Neural cell (in vitro differentiated cells): ENCODE measurements around the gene GRID1. TPM values are rescaled to one million over a fixed set of nuclear protein-coding genes. Genes with fewer than 3 reads are reported as not detected.

Source experiments
- H2AFZ ChIP-seq: fragments of 200-600, 300-800 bp; sonication (generic), shearing (Covaris generic); 2 replicates; pipeline ENCODE4 v1.6.0; 2014; ENCODE audit warnings: low read depth, mild to moderate bottlenecking, antibody characterized with exemption, low read length, moderate library complexity
- H3F3A ChIP-seq: fragments of 200-600 bp; shearing (Covaris generic); 2 replicates; pipeline ENCODE4 v1.6.1; 2016; ENCODE audit warnings: mild to moderate bottlenecking, moderate library complexity, mixed read lengths, antibody characterized with exemption, low read length; ENCODE audit not compliant: insufficient read depth, poor library complexity, severe bottlenecking
- H3K27ac ChIP-seq: fragments of 200-600, 300-800 bp; sonication (generic), shearing (Covaris generic); 2 replicates; pipeline ENCODE4 v1.5.1; 2014; ENCODE audit warnings: mild to moderate bottlenecking, low read length, moderate library complexity
- H3K27me3 ChIP-seq: fragments of 300-800, 200-600 bp; sonication (generic), shearing (Covaris generic); 2 replicates; pipeline ENCODE4 v1.6.0; 2014; ENCODE audit warnings: mild to moderate bottlenecking, low read depth, low read length, moderate library complexity; ENCODE audit not compliant: insufficient read depth
- H3K36me3 ChIP-seq: fragments of 300-800, 200-600 bp; sonication (generic), shearing (Covaris generic); 2 replicates; pipeline ENCODE4 v1.5.1; 2014; ENCODE audit warnings: mild to moderate bottlenecking, antibody characterized with exemption, low read length, moderate library complexity; ENCODE audit not compliant: insufficient read depth
- H3K4me2 ChIP-seq: fragments of 300-800, 200-600 bp; sonication (generic), shearing (Covaris generic); 2 replicates; pipeline ENCODE4 v1.6.0; 2014; ENCODE audit warnings: mild to moderate bottlenecking, low read length
- H3K4me3 ChIP-seq: fragments of 300-800, 200-600 bp; sonication (generic), shearing (Covaris generic); 2 replicates; pipeline ENCODE4 v1.5.1; 2014; ENCODE audit warnings: mild to moderate bottlenecking, low read length, moderate library complexity
- H3K79me2 ChIP-seq: fragments of 200-600 bp; shearing (Covaris generic); replicated peaks from 2 replicates; pipeline ENCODE4 v1.6.0; 2014; ENCODE audit warnings: mild to moderate bottlenecking, low read length, moderate library complexity; ENCODE audit not compliant: insufficient read depth
- H3K9ac ChIP-seq: fragments of 300-800, 200-600 bp; sonication (generic), shearing (Covaris generic); 2 replicates; pipeline ENCODE4 v1.6.1; 2016; ENCODE audit warnings: mild to moderate bottlenecking, low read length, mixed read lengths
- H3K9me2 ChIP-seq: fragments of 200-600 bp; shearing (Covaris generic); 2 replicates; pipeline ENCODE4 v1.6.1; 2016; ENCODE audit warnings: mild to moderate bottlenecking, low read length, mixed read lengths; ENCODE audit not compliant: insufficient read depth
- H3K9me3 ChIP-seq: fragments of 200-600, 300-800 bp; sonication (generic), shearing (Covaris generic); 2 replicates; pipeline ENCODE4 v1.6.1; 2016; ENCODE audit warnings: mild to moderate bottlenecking, mixed run types, low read length, moderate library complexity, mixed read lengths
- H4K20me1 ChIP-seq: fragments of 200-600 bp; shearing (Covaris generic); 2 replicates; pipeline ENCODE4 v1.6.1; 2016; ENCODE audit warnings: mild to moderate bottlenecking, mixed run types; ENCODE audit not compliant: insufficient read depth
- EP300 ChIP-seq: fragments of 450-650 bp; conservative IDR thresholded peaks from 2 replicates; pipeline ENCODE4 v1.6.1; 2014; ENCODE audit warnings: antibody characterized with exemption, mild to moderate bottlenecking, moderate library complexity; ENCODE audit not compliant: poor library complexity, severe bottlenecking
- EZH2 ChIP-seq: fragments of 200-600, 300-800 bp; shearing (Covaris generic), sonication (generic); IDR thresholded peaks from 2 replicates; pipeline ENCODE4 v1.6.1; 2014; ENCODE audit warnings: antibody characterized with exemption, low read length, borderline replicate concordance, mild to moderate bottlenecking; ENCODE audit not compliant: insufficient read depth, poor library complexity, severe bottlenecking
- MXI1 ChIP-seq: fragments of 450-650 bp; conservative IDR thresholded peaks from 2 replicates; pipeline ENCODE4 v1.6.1; 2014; ENCODE audit warnings: antibody characterized with exemption, mild to moderate bottlenecking; ENCODE audit not compliant: poor library complexity, severe bottlenecking
- POLR2AphosphoS5 ChIP-seq: IDR thresholded peaks from 2 replicates; pipeline ENCODE4 v1.6.1; 2012
- RAD21 ChIP-seq: fragments of 450-650 bp; conservative IDR thresholded peaks from 2 replicates; pipeline ENCODE4 v1.6.1; 2014; ENCODE audit warnings: antibody characterized with exemption, mild to moderate bottlenecking, moderate library complexity
- SMC3 ChIP-seq: fragments of 450-650 bp; conservative IDR thresholded peaks from 2 replicates; pipeline ENCODE4 v1.6.1; 2014; ENCODE audit warnings: antibody characterized with exemption, mild to moderate bottlenecking, moderate library complexity; ENCODE audit not compliant: poor library complexity
- TAF1 ChIP-seq: IDR thresholded peaks from 2 replicates; pipeline ENCODE4 v1.6.1; 2012; ENCODE audit warnings: low read depth
- polyA plus RNA-seq: library from polyadenylated mRNA; depleted of rRNA; stranded (reverse); fragments of >200 nt; gene quantifications from 2 replicates; pipeline ENCODE4 v1.2.3, GENCODE V29; 2014
- TF ChIP-seq, protein P1 (sequence below): IDR thresholded peaks from 2 replicates; pipeline ENCODE4 v1.6.1; 2012; ENCODE audit warnings: borderline replicate concordance
- TF ChIP-seq, protein P2 (sequence below): fragments of 450-650 bp; IDR thresholded peaks from 2 replicates; pipeline ENCODE4 v1.5.1; 2014; ENCODE audit warnings: antibody characterized with exemption, mild to moderate bottlenecking, moderate library complexity; ENCODE audit not compliant: poor library complexity, severe bottlenecking

GRID1 gene
- polyA plus RNA-seq, 1 donor from 2014 or later: 7.3 TPM

DNA sequence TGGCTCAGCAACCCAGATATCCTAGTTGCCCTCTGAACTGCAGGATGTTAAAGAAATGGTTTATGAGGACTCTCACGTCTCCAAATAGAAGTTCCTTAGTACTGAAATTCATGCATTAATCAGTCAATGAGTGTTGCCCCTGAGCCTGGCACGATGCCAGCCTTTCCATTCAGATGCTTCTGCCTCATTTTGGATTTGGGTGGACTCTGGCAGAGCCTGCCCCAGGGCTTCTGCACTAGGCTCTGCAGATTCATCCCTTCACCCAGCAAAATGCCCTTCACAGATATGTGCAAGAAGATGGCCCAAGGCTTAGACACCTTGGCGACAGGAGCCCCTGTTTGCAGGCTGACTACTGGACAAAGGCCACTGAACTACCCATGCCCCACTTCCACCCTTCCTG, 747.8 kb downstream of the GRID1 start:
- TF ChIP-seq, protein P1, sequence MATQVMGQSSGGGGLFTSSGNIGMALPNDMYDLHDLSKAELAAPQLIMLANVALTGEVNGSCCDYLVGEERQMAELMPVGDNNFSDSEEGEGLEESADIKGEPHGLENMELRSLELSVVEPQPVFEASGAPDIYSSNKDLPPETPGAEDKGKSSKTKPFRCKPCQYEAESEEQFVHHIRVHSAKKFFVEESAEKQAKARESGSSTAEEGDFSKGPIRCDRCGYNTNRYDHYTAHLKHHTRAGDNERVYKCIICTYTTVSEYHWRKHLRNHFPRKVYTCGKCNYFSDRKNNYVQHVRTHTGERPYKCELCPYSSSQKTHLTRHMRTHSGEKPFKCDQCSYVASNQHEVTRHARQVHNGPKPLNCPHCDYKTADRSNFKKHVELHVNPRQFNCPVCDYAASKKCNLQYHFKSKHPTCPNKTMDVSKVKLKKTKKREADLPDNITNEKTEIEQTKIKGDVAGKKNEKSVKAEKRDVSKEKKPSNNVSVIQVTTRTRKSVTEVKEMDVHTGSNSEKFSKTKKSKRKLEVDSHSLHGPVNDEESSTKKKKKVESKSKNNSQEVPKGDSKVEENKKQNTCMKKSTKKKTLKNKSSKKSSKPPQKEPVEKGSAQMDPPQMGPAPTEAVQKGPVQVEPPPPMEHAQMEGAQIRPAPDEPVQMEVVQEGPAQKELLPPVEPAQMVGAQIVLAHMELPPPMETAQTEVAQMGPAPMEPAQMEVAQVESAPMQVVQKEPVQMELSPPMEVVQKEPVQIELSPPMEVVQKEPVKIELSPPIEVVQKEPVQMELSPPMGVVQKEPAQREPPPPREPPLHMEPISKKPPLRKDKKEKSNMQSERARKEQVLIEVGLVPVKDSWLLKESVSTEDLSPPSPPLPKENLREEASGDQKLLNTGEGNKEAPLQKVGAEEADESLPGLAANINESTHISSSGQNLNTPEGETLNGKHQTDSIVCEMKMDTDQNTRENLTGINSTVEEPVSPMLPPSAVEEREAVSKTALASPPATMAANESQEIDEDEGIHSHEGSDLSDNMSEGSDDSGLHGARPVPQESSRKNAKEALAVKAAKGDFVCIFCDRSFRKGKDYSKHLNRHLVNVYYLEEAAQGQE: no peak
- TF ChIP-seq TAF1 (no peak), EP300 (no peak), MXI1 (no peak), EZH2 (no peak)
- Histone ChIP-seq H3K9me2 (no peaks in the 10 kb centered on the region), H3K9ac (no peak overlapping the region), H4K20me1 (no peaks in the 10 kb centered on the region), H3K27ac (no peak overlapping the region), H3K27me3 (no peaks in the 10 kb centered on the region), H3K9me3 (no peaks in the 10 kb centered on the region), H3F3A (no peaks in the 10 kb centered on the region), H3K4me3 (no peak overlapping the region), H3K79me2 (no peaks in the 10 kb centered on the region), H3K4me2 (no peak overlapping the region), H2AFZ (no peak overlapping the region), H3K36me3 (no peaks in the 10 kb centered on the region)

DNA sequence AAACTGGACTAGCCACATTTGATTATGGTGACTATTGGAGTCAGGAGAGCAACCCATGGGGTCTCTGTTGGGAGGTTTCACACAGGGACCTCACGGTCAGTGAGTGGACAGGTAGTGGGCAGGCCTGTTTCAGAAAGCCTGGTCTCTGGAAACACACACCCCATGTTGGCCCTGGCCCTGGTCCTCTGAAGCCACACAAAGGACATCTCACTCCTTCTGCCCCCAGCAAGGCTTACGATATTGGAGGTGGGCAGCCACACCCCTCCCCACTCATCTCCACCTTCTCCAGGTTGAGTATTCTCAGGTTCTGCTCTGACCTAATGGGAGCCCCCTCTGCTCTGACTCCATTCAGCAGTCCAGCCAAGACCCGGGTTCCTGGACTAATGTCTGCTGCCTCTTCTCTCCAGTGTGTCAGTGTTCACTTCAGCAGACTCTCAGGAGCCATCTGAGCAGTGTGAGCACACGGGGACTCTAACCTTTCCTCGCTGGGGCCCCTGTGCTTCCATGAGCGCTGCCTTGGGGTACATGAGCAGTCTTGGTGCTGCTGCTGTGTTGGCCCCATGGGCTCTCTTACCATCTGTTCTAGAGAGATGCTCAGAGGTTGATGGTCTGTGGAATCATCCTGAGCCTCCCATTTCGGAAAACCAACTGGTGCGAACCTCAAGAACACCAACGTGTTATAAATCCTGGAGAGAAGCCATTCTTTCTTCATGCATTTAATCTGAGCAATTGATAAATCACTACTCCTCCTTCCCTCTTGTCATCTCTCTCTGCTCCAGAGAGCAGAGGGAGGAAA, 748.6 kb downstream of the GRID1 start:
- TF ChIP-seq, protein P2, sequence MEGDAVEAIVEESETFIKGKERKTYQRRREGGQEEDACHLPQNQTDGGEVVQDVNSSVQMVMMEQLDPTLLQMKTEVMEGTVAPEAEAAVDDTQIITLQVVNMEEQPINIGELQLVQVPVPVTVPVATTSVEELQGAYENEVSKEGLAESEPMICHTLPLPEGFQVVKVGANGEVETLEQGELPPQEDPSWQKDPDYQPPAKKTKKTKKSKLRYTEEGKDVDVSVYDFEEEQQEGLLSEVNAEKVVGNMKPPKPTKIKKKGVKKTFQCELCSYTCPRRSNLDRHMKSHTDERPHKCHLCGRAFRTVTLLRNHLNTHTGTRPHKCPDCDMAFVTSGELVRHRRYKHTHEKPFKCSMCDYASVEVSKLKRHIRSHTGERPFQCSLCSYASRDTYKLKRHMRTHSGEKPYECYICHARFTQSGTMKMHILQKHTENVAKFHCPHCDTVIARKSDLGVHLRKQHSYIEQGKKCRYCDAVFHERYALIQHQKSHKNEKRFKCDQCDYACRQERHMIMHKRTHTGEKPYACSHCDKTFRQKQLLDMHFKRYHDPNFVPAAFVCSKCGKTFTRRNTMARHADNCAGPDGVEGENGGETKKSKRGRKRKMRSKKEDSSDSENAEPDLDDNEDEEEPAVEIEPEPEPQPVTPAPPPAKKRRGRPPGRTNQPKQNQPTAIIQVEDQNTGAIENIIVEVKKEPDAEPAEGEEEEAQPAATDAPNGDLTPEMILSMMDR: no peak
- TF ChIP-seq, protein P1: no peak
- no peak for TF ChIP-seq EZH2
- TF ChIP-seq MXI1: no peak
- no peak for TF ChIP-seq RAD21
- no peak for TF ChIP-seq SMC3
- TF ChIP-seq EP300: no peak
- no peak for TF ChIP-seq TAF1
- no peak for TF ChIP-seq POLR2AphosphoS5
- H2AFZ ChIP-seq: no peak overlapping the region
- no peaks in the 10 kb centered on the region for H3K9me2 ChIP-seq
- no peak overlapping the region for H3K4me2 ChIP-seq
- H3K36me3 ChIP-seq: no peaks in the 10 kb centered on the region
- H3K27me3 ChIP-seq: no peaks in the 10 kb centered on the region
- no peak overlapping the region for H3K4me3 ChIP-seq
- no peak overlapping the region for H3K27ac ChIP-seq
- H3K9me3 ChIP-seq: no peaks in the 10 kb centered on the region
- no peaks in the 10 kb centered on the region for H4K20me1 ChIP-seq
- no peaks in the 10 kb centered on the region for H3F3A ChIP-seq
- no peak overlapping the region for H3K9ac ChIP-seq
- H3K79me2 ChIP-seq: no peaks in the 10 kb centered on the region
